ENCODE measurements around the gene PCDH17. TPM values are rescaled to one million over a fixed set of nuclear protein-coding genes. Genes with fewer than 3 reads are reported as not detected.

The PCDH17 gene
- total RNA-seq, 1 experiment from 2014 or later = 2.4 TPM

DNA sequence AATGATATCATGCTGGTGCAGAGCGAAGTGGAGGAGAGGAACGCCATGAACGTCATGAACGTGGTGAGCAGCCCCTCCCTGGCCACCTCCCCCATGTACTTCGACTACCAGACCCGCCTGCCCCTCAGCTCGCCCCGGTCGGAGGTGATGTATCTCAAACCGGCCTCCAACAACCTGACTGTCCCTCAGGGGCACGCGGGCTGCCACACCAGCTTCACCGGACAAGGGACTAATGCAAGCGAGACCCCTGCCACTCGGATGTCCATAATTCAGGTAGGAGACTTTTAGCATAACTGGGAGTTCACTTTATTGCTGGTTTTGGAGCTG, 3.3 kb downstream of the PCDH17 start:
- DNase-seq (ENCODE audit: low read depth) = no peak

GRCh38 chr13:57635541-57636085, 4.1 kb downstream of the PCDH17 start:
- no peak for DNase-seq (ENCODE audit: low read depth)

DNA sequence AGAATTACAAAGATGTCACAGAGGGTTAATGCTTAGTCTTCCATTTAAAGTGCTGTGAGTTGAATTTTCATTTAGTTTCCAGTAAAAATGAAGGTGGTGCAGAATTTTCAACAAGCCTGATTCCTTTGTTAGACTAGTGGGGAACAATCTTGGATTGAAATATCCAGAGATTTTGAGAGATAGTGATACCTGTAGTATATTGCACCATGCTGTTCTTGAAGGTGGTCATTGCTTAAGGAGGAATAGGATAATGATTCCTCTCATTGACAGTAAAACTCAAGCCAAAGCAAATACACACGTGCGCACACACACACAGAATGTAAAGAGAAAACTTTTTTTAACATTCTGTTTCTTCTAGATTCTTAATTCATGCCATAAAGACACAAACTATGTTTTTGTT, 5.3 kb downstream of the PCDH17 start:
- DNase-seq (ENCODE audit: low read depth) = no peak

GRCh38 chr13:57637515-57637914, 6.0 kb downstream of the PCDH17 start:
- DNase-seq (ENCODE audit: low read depth) = no peak

DNA sequence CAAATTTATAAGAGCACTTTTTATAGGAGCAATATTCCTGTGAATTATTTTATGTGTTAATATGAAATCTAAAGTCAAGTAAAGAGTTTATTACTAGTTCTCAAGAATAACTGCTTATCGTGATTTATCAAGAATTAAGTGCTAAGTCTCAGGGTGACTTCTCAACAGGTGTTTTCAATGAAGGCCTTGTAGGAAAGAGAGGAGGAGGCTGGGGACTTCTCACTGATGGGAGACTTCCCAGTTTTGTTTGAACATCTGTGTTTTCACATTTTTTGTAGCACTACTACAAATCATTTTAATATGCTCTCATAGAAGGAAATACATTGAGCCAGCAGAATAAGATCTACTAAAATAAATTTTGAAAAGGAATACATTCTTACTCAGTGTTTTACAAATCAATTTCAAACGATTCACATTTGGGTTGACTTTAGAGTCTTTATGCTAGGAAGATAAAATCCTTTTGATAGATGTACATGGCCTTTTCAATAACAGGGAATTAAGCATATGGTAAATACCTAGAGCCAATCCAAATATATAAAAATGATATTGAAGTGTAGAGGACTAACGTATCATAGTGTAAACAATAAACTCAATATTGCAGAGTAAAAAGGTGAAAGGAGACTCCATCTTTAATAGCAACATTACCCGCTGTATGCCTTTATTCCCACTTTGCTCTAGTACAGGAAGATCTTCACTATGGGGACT, 6.8 kb downstream of the PCDH17 start:
- DNase-seq (ENCODE audit: low read depth) = no peak

GRCh38 chr13:57640607-57641006, 9.1 kb downstream of the PCDH17 start:
- DNase-seq (ENCODE audit: low read depth) = no peak

DNA sequence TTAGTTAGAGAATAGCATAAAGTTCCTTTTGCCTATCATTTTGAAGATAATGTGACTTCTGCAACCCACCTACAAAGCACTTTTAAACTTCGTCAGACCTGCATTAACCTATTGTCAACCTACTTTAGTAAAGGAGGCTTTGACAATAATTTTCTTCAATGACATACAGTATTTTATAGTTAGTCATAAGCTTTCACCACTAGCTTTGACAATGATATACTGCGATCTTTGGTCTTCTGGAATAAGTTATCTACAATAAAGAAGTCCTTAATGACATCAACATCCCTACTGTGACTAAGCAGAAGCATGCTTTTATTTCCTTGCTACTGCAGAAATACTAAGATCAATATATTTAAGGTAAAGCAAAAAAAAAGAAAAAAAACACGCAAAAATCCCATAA, 9.5 kb downstream of the PCDH17 start:
- no peak for DNase-seq (ENCODE audit: low read depth)

GRCh38 chr13:57644106-57644505, 12.6 kb downstream of the PCDH17 start:
- DNase-seq (ENCODE audit: low read depth) = no peak

- no peak for DNase-seq (ENCODE audit: low read depth)
Observed at GRCh38 chr13:57653229-57653989, 21.9 kb downstream of the PCDH17 start.

DNA sequence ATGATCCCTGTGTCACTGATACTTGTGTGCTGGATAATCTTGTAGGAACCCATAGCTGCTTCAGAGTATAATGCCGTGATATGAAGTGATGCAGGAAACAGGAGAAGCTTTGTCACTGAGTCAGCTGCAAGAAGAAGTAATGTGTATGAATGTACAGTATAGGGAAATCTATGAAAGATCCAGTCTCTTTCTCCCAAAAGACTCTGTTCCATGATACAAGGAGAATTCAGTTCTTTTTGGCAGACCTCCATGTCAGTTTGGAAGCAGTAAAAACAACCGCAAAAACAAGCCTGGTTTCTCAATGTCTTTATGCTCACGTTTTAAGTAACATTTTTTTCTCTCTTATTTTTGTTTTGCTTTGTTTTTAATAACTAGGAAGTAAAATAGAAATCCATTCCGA, 33.9 kb downstream of the PCDH17 start:
- no peak for DNase-seq (ENCODE audit: low read depth)

- DNase-seq (ENCODE audit: low read depth) = no peak
Observed at GRCh38 chr13:57666131-57666953, 34.8 kb downstream of the PCDH17 start.

- DNase-seq (ENCODE audit: low read depth) = no peak
Observed at GRCh38 chr13:57672168-57672567, 40.6 kb downstream of the PCDH17 start.

DNA sequence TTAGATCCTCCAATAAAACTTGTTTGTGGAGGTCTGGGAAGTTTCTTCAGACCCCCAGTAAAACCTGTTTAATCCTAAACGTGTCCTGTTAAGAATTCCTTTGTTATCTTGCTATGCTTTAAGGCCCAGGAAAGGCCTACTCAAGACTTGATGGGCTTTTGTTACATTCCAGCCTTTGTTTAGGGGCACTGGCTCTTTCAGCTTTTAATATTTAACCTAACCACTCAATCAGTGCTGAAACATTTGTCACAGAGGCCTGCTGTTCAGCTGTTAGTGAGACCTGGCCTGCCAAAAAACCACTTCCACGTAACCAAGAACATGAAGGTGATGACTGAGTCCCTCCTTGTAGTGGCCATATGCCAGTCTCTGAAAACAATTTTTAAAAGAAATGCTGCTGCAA, 41.7 kb downstream of the PCDH17 start:
- no peak for DNase-seq (ENCODE audit: low read depth)

GRCh38 chr13:57675526-57675925, 44.0 kb downstream of the PCDH17 start:
- no peak for DNase-seq (ENCODE audit: low read depth)

GRCh38 chr13:57680609-57681008, 49.1 kb downstream of the PCDH17 start:
- DNase-seq (ENCODE audit: low read depth) = no peak

- DNase-seq (ENCODE audit: low read depth) = no peak
Observed at GRCh38 chr13:57682128-57682716, 50.7 kb downstream of the PCDH17 start.

GRCh38 chr13:57698851-57699250, 67.3 kb downstream of the PCDH17 start:
- DNase-seq (ENCODE audit: low read depth) = no peak

- no peak for DNase-seq (ENCODE audit: low read depth)
Observed at GRCh38 chr13:57704031-57704430, 72.5 kb downstream of the PCDH17 start.

- peak; percentile 1 for DNase-seq (ENCODE audit: low read depth)
Observed at GRCh38 chr13:57716295-57716694, 84.8 kb downstream of the PCDH17 start.

- DNase-seq (ENCODE audit: low read depth) = no peak
Observed at GRCh38 chr13:57724486-57725272, 93.1 kb downstream of the PCDH17 start.

- DNase-seq (ENCODE audit: low read depth) = no peak
Observed at GRCh38 chr13:57725480-57725879, 93.9 kb downstream of the PCDH17 start.
